PC-9 (cell line): Measurements from ENCODE around the gene EPHA7. TPM values are rescaled to one million over a fixed set of nuclear protein-coding genes. Genes with fewer than 3 reads are reported as not detected.

Source experiments
- BruUV-seq: library from RNA; stranded (reverse); fragments of 400-500 nt; replicated peaks from 2 replicates; lab custom pipeline; 2021; lab: Mats Ljungman, UMichigan
- CTCF ChIA-PET: fragments of 300-600 bp; sonication (Branson Sonifier 250); formaldehyde crosslinking; loops from one replicate; lab custom pipeline; 2022; ENCODE audit warnings: antibody characterized with exemption; lab: Charles Lee
- POLR2A ChIA-PET: fragments of 300-600 bp; sonication (Branson Sonifier 250); formaldehyde crosslinking; loops from one replicate; lab custom pipeline; 2022; ENCODE audit warnings: antibody characterized with exemption; ENCODE audit not compliant: unreplicated experiment; lab: Charles Lee
- DNase-seq, 2 experiments: peaks; one replicate each; pipeline versions ENCODE4 v3.0.0 to v3.0.0-alpha.2; 2015 to 2022; ENCODE audit warnings: mixed read lengths in 1 of 2
- H2AFZ ChIP-seq: fragments of 200-600 bp; sonication (generic); 2 replicates; pipeline ENCODE4 v1.8.1; 2017; ENCODE audit warnings: antibody characterized with exemption
- H3F3A ChIP-seq: fragments of 200-600 bp; sonication (generic); 2 replicates; pipeline ENCODE4 v1.8.1; 2017; ENCODE audit warnings: antibody characterized with exemption, mild to moderate bottlenecking, low read depth; ENCODE audit not compliant: insufficient read depth
- H3K27ac ChIP-seq: fragments of 200-600 bp; sonication (generic); 2 replicates; pipeline ENCODE4 v1.6.1; 2016; ENCODE audit warnings: mixed run types
- H3K27me3 ChIP-seq: fragments of 200-600 bp; sonication (generic); 2 replicates; pipeline ENCODE4 v1.6.1; 2016; ENCODE audit warnings: low read depth, mixed run types; ENCODE audit not compliant: insufficient read depth
- H3K36me3 ChIP-seq: fragments of 200-600 bp; sonication (generic); 2 replicates; pipeline ENCODE4 v1.6.1; 2016; ENCODE audit warnings: low read depth, mixed run types
- H3K4me1 ChIP-seq: fragments of 200-600 bp; sonication (generic); replicated peaks from 2 replicates; pipeline ENCODE4 v1.6.1; 2016; ENCODE audit warnings: mixed run types; ENCODE audit not compliant: insufficient read depth
- H3K4me2 ChIP-seq: fragments of 200-600 bp; sonication (generic); 2 replicates; pipeline ENCODE4 v1.6.1; 2017; ENCODE audit warnings: mixed run types
- H3K4me3 ChIP-seq: fragments of 200-600 bp; sonication (generic); 2 replicates; pipeline ENCODE4 v1.6.1; 2016; ENCODE audit warnings: mixed run types
- H3K79me2 ChIP-seq: fragments of 200-600 bp; sonication (generic); 2 replicates; pipeline ENCODE4 v1.6.1; 2017; ENCODE audit warnings: low read depth, mixed run types
- H3K9me2 ChIP-seq: fragments of 200-600 bp; sonication (generic); 2 replicates; pipeline ENCODE4 v1.8.1; 2017; ENCODE audit warnings: mild to moderate bottlenecking; ENCODE audit not compliant: insufficient read depth
- H3K9me3 ChIP-seq: fragments of 200-600 bp; sonication (generic); 2 replicates; pipeline ENCODE4 v1.8.1; 2016; ENCODE audit warnings: low read depth; ENCODE audit not compliant: insufficient read depth
- H4K20me1 ChIP-seq: fragments of 200-600 bp; sonication (generic); 2 replicates; pipeline ENCODE4 v1.8.1; 2017; ENCODE audit not compliant: insufficient read depth
- EZH2 ChIP-seq: fragments of 200-600 bp; sonication (generic); IDR thresholded peaks from 2 replicates; pipeline ENCODE4 v1.8.0; 2017; ENCODE audit warnings: antibody characterized with exemption, low read depth
- intact Hi-C: fragments of 100-400 bp; cut with micrococcal nuclease; formaldehyde crosslinking; loops from one replicate; pipeline ENCODE4 v1.10.0; 2022; ENCODE audit not compliant: unreplicated experiment
- total RNA-seq: library from RNA; stranded (reverse); gene quantifications from 2 replicates; pipeline ENCODE4 v1.2.3, GENCODE V29; 2021
- TF ChIP-seq, protein P1 (sequence below): fragments of 200-600 bp; sonication (generic); conservative IDR thresholded peaks from 2 replicates; pipeline ENCODE4 v1.6.1; 2017; ENCODE audit warnings: mixed run types, antibody characterized with exemption, mild to moderate bottlenecking, moderate library complexity

EPHA7 gene
- total RNA-seq, 1 experiment from 2014 or later: 0.57 TPM

DNA sequence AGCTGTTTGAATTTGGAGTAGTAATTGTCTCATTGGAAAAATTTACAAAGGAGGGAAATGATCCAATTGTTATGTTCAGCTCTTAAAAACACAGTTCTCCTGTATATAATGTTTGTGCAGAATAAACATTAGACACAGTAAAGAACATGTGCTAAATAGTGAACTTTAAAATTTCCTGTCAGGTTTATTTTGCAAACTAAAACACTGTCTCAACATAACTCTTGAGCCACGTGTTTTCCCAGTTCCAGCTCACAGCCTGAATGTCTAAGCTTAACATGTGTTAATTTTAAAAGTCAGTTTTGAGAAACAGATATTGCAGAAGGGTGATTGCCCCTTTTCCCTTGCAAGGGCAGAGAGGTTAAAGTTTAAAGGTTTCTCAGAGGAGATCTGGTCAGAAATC lies 20.6 kb downstream of the EPHA7 start:
- H3K4me1 ChIP-seq: no peaks in the 10 kb centered on the region
- no peaks in the 10 kb centered on the region for H3F3A ChIP-seq
- no peaks in the 10 kb centered on the region for H3K9me3 ChIP-seq
- TF ChIP-seq EZH2: no peak
- TF ChIP-seq, protein P1, sequence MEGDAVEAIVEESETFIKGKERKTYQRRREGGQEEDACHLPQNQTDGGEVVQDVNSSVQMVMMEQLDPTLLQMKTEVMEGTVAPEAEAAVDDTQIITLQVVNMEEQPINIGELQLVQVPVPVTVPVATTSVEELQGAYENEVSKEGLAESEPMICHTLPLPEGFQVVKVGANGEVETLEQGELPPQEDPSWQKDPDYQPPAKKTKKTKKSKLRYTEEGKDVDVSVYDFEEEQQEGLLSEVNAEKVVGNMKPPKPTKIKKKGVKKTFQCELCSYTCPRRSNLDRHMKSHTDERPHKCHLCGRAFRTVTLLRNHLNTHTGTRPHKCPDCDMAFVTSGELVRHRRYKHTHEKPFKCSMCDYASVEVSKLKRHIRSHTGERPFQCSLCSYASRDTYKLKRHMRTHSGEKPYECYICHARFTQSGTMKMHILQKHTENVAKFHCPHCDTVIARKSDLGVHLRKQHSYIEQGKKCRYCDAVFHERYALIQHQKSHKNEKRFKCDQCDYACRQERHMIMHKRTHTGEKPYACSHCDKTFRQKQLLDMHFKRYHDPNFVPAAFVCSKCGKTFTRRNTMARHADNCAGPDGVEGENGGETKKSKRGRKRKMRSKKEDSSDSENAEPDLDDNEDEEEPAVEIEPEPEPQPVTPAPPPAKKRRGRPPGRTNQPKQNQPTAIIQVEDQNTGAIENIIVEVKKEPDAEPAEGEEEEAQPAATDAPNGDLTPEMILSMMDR: no peak
- ChIA-PET POLR2A (no interaction called here), CTCF (no interaction called here)
- H3K27me3 ChIP-seq: no peaks in the 10 kb centered on the region
- H3K4me3 ChIP-seq: no peak overlapping the region
- no peak overlapping the region for H3K27ac ChIP-seq
- no peak overlapping the region for H3K4me2 ChIP-seq
- H2AFZ ChIP-seq: 0 out of 2 replicates have a peak overlapping the region, but pooled peaks have one; percentile 16
- intact Hi-C loops: no loop called here
- BruUV-seq: no TSS peak
- DNase-seq: no peak
- H4K20me1 ChIP-seq: no peaks in the 10 kb centered on the region
- H3K9me2 ChIP-seq: no peaks in the 10 kb centered on the region
- H3K36me3 ChIP-seq: no peaks in the 10 kb centered on the region
- no peaks in the 10 kb centered on the region for H3K79me2 ChIP-seq

DNA sequence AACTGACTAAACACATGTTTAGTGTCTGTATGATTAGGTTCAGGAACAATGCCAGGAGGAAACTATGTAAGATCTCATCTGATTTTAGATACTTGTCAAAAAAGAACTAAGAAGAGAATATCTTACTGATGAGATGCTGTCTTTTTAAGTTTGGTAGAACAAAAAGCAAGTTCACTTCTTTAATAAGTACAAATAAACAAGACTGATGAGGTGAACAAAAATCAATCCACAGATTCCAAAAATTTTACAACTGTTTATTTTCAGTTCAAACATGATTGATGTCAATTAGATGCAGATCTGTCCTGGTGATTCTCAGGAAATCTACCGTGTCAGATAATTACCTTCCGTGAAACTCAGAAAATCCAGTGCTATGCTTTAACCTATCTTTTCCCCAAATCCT lies 24.9 kb downstream of the EPHA7 start:
- TF ChIP-seq EZH2: no peak
- TF ChIP-seq, protein P1: no peak
- H3K27ac ChIP-seq: no peak overlapping the region
- H3K27me3 ChIP-seq: no peaks in the 10 kb centered on the region
- no peak for DNase-seq
- no peaks in the 10 kb centered on the region for H3K79me2 ChIP-seq
- no TSS peak for BruUV-seq
- intact Hi-C loops: no loop called here
- ChIA-PET CTCF (no interaction called here), POLR2A (no interaction called here)
- no peaks in the 10 kb centered on the region for H3K9me3 ChIP-seq
- H3K36me3 ChIP-seq: no peaks in the 10 kb centered on the region
- H3K4me2 ChIP-seq: no peak overlapping the region
- H3F3A ChIP-seq: no peaks in the 10 kb centered on the region
- no peaks in the 10 kb centered on the region for H3K9me2 ChIP-seq
- no peak overlapping the region for H2AFZ ChIP-seq
- H4K20me1 ChIP-seq: no peaks in the 10 kb centered on the region
- no peaks in the 10 kb centered on the region for H3K4me1 ChIP-seq
- no peak overlapping the region for H3K4me3 ChIP-seq

DNA sequence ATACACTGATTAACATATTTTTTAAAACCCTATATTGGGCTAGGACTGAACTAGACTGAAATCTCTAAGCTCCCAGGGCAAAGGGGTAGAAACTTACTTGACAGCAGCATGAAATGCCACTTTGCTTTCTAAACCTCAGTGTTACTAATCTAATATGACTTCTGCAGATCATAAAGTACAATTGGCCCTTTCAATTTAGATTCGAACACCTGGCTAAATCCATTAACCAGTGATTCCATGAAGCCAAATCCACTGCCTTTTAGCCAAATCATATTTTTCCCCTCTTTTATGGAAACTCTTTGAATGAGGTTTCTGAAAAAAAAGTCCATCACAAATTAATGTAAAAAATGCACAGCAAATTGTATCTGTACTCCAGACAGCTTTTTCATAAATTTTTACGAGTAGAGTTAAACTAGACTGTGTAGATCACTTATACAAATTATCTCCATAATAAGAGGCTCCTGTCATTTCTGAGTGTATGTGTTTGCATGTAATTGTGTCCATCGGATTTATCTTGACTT lies 25.7 kb downstream of the EPHA7 start:
- no peaks in the 10 kb centered on the region for H3K4me1 ChIP-seq
- POLR2A ChIA-PET: no interaction called here
- no peak overlapping the region for H3K4me3 ChIP-seq
- CTCF ChIA-PET: no interaction called here
- H3K9me2 ChIP-seq: no peaks in the 10 kb centered on the region
- no peaks in the 10 kb centered on the region for H3K9me3 ChIP-seq
- no peaks in the 10 kb centered on the region for H3K27me3 ChIP-seq
- TF ChIP-seq, protein P1: no peak
- TF ChIP-seq EZH2: no peak
- no peaks in the 10 kb centered on the region for H4K20me1 ChIP-seq
- no peaks in the 10 kb centered on the region for H3F3A ChIP-seq
- H3K36me3 ChIP-seq: no peaks in the 10 kb centered on the region
- intact Hi-C loops: no loop called here
- DNase-seq: no peak
- no peak overlapping the region for H3K27ac ChIP-seq
- no peak overlapping the region for H3K4me2 ChIP-seq
- no peaks in the 10 kb centered on the region for H3K79me2 ChIP-seq
- H2AFZ ChIP-seq: no peak overlapping the region
- BruUV-seq: no TSS peak
